HG02588 (cell line): ENCODE results near the gene EYA2.

Source experiments
- ATAC-seq: cut with Tn5 transposase; IDR thresholded peaks from one replicate; pipeline ENCODE4 v1.9.1; 2021; ENCODE audit warnings: mild to moderate bottlenecking, moderate library complexity; ENCODE audit not compliant: unreplicated experiment

Gene EYA2

DNA sequence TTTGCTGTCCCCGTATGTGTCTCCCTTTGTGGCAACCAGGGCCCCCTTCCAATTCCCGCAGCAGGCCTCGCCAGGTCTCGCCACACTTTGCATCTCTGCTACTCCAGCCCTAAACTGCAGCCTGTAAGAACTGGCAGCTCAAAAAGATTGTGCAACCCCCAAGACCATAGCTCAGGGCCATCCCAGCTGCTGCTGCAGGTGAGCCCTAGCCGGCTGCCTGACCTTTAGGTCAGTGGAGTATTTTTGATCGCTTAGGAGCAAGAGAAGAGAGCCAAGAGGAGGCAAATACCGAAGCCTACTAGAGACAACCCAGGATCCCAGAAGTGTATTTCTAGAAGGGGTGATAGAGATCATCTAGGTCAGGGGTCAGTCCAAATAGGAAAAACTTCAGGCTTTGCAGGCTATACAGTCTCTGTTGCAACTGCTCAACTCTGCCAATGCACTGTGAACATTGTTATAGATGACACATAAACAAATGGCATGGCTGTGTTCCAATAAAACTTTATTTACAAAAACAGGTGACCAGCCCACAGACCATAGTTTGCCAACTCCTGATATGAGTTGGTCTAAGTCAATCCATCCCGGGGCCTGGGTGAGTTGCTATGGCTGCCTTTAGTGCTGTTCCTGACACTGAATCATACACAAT is 138.4 kb downstream of the EYA2 start:
- ATAC-seq: no peak

DNA sequence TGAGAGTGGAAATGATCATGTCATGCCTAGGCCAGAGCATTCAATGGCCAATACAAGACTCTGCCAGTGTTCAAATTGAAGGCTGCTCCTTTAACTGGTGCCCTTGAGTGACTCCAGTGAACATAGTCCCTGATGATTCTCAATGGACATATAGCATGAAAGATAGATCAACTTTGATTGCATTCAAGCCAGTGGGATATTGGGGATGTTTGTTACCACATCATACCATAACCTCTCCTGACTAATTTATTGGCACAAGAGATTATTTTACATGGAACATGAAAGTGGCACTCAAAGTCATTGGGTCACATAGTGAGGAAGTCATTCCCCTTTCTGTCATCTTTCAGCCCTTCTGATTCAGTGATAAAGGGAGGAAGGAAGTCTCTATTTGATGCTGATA is 139.0 kb downstream of the EYA2 start:
- ATAC-seq: no peak

DNA sequence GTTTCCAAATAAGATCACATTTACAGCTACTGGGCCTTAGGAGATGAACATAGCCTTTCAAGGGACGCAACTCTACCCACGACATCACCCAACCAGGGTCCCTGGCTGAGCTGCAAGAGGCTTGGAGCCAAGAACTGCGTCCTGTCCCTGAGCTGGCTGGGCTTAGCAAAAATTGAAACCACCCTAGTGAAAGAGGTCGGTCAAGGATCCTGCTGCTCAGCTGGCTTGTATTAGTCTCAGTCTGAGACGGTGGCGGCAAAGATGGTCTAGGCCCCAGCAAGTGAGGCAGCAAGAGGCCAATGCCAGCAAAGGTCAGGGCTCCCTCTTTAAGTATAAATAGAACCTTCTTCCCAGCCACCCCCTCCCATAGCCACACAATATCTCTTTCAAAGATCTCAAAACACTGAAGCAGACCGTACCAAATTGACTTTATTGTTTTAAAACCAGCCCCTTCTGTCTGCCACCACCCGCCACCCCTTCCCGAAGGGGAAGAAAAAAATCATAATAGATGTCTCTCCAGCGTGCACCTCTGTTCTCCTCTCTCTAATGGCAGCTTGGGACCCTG is 140.5 kb downstream of the EYA2 start:
- ATAC-seq: no peak

DNA sequence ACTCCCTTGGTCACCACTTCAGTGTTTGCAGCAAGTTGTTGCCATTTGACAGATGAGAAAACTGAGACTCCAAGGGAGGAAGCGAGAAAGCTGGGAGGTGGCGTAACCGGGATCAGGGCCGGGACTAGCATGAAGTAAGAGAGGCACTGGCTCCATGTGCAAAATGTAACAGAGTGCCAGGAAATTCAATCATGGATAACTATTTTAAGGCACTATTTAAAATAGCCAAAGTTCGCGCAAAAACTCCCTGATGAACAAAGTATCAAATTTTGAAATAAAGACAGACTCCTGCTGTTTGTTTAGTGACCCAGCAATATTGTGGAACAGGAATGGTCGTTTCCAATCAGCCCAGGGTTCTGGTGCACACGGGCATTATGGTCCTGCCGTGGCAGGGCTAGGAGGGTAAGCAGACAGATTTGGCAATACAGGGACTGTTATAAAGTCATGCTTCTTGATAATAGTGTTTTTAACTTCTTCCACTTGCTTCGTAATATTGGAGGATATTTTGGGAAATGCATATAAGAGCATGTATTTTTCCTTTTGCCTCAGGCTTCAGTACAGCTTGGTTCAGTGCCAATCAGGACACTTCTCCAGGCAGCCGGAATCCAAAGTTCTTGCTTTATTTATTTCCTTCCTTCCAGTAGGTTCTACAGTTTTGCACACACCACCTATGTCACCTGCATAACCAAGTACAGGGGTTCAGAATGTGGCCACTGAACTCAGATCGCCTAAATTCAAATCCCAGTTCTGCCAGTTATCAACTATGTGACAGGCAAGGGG is 141.6 kb downstream of the EYA2 start:
- no peak for ATAC-seq

DNA sequence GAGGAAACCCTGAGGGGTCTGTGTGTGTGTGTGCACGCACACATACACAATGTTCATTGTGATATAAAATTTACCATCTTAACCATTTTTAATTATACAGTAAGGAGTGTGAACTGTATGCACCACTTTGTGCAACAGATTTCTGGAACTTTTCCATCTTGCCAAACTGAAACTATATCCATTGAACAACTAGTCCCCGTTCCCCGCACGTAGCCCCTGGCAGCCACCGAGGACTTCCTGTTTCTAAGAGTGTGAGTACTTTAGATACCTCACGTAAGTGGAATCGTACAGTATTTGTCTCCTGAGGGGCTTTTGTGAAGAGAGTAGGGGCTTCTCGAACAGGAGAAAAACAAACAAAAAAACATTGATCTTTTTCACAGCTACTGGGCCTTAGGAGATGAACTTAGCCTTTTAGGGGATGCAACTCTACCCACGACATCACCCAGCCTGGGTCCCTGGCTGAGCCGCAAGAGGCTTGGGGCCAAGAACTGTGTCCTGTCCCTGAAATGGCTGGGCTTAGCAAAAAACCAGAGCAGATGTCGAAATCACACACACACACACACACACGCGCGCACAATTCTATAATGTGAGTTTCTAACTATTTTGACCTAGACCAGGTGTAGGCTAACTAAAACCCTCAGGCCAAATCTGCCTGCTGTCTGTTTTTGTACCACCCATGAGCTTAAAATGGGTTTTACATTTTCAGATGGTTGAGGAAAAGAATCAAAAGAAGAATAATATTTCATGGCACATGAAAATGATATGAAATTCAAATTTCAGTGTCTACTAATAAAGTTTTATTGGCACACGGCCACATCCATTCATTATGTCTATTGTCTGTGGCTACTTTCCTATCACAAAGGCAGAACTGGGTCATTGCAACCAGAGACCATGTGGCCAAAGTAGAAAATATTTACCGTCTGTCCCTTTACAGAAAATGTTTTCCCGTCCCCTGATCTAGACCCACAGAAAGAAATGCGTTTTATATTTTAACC is 144.2 kb downstream of the EYA2 start:
- ATAC-seq: no peak

DNA sequence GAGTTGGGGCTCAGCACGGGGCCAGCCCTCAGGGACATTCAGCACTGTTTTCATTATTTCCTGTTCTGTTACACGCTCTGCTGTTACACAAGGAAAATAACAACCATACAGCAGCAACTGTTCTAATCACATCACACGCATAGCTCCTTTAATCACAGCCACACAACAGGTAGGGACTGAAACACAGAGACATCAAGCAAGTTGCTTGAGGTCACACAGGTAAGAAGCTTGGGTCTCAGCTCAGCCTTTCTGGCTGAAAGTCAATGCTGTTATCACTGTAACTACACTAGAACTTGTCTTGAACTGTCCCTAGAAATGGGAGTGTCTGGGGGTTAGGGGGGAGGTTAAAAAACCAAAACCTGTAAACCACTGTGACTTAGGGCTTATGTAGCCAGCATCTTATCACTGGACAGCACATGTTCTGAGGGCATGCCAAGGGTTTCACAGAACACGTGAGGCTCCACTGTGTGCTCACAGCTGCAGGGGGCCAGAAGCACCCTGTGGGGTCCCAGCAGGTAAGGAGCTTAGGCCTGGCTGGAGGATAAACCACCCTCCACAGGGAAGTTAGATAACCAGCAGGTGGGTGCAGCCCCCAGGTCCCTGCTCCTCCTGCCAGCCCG is 146.0 kb downstream of the EYA2 start:
- ATAC-seq: no peak

DNA sequence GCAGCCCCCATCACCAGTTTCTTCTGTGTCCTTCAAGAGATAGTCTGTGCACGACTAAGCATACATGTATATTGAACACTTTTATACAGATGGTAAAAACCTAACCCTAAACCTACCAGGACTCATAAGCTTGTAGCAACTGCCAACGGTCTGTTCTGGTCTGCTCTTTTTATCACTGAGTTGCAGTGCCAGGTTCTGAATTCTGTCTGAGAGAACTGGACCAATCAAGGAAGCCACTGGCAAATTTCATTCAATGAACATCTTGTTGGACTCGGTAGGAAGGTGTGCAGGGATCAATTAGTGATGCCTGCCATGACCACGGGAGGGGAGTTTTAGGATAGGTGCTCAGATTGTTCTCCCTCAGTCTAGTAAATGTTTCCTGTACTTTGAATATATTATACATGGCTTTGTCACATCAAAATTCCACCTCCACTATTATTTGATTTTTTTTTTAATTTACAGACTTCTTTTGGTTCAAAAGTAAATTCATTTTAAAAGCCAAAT is 146.8 kb downstream of the EYA2 start:
- no peak for ATAC-seq

DNA sequence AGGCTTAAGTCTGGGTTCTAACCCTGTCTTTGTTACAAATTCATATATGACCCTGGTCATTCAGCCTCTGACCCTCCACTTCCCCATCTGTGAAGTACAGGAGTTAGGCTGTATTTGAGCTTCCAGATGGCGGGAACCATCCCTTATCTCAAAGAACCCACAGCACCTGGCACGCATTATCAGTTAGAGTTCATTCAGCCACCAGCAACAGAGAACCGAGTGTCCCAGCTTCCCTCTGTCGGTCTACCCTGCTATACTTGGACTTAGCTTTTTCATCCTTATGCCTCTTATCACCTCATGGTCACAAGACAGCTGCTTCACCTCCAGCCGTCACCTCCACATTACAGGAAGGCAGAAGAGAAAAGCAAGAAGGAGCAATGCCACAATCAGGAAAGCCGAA is 147.8 kb downstream of the EYA2 start:
- ATAC-seq: no peak

DNA sequence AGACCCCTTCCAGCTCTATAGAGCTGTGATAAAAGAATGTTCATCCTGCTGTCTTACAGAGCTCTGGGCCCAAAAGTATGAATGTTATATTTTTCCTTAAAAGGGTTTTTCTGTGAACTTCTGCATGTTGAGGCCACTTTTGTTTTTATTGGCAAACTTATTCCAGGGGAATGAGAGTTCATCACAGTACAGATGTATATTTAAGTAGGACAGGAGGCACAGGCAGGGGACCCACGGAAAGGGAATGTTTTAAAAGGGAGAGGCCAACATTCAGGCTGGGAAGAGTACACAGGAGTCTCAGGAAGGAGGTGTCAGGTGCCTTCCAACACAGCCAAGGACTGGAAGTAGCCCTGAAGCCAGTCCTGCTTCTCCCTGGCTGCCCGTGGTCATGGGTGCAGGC is 148.4 kb downstream of the EYA2 start:
- ATAC-seq: no peak

DNA sequence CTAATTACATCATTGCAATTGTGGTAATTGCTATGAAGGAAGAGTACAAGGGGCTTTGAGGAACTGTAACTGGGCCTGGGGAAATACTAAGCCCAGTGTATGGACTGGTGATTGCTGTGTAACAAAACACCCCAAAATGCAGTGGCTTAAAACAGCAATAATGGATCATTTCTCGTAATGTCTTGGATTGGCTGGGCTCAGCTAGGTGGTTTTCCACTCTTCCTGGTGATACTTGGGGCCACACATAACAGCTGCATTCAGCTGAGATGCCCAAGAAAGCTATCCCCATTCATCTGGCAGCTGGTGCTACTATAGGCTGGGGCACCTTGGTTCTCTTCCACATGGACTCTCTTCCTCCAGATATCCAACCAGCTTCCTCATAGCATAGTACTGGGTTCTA is 150.3 kb downstream of the EYA2 start:
- no peak for ATAC-seq

DNA sequence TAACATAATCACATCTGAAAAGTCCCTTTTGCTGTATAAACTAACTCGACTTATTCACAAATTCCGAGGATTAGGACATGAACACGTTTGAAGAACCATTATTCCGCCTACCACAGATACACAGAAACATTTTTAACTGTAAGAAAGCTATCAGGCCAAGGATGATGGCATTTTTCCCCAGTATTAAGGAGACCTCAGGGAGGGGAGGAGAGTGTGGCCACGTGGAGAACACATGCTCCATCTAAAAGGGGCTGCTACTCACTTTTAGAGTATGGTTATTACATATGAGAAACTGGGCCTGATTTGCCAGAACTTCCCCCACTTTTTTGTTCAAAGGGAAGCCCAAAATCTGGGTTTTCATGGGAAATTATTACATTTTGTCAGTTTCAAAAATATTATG is 153.4 kb downstream of the EYA2 start:
- ATAC-seq: no peak

DNA sequence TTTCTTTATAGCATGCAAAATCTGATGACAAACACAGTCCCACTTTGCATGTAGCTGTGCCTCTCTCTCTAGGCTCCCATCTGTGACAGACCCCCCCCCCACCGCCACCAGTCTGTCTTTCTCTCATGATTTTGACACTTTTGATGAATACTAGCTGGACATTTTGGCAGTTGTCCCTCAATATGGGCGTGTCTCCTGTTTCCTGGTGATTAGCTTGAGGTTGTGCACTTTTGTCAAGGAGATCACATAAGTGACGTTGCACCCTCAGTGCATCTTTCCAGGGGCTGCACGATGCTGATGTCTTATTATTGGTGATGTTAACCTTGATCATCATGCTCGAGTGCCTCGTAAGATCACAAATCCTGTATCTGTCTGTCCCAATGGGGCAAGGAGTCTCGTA is 155.1 kb downstream of the EYA2 start:
- no peak for ATAC-seq

DNA sequence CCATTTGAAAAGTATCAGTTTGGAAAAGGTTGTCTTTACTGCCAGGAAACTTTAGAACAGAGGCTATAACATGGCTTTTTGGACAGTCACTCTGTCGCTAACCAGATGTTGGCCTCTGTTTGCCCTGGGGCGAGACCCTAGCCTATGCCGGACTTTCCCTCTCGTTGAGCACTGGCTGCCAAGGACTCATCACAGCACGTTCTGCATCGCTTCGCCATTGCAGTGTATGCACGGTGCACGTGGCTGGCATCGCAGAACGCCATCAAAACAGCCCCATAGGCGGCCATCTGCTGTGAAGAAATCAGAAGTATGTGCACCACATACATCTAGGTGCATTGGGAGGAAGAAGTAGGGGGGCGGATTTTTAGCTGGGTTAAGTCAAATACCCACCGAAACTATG is 156.4 kb downstream of the EYA2 start:
- no peak for ATAC-seq

DNA sequence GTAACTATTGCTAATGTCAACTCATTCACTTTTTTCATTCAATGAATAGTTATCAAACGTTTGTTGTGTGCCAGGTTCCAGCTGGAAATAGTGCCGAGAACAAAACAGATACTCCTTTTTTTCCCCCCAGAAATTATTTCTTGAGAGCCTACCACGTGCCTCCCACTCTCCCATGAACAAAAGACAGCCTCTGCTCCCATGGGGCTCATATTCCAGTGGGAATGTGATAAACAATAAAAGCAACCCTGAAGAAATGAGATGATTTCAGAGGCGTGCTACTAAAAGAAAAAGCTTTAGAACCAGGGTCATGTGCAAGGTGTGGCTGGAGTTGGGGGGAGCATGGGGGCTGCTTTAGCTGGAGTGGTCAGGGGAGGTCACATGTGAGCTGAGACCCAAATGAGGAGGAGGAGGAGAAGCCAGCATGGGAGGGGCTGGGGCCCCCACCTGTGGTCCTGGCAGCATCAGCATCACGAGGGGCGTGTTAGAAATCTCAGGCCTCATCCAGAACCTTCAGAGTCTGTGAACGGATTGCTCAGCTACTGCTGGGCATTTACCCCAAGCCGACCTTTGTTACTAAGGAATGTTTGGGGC is 157.4 kb downstream of the EYA2 start:
- ATAC-seq: no peak

DNA sequence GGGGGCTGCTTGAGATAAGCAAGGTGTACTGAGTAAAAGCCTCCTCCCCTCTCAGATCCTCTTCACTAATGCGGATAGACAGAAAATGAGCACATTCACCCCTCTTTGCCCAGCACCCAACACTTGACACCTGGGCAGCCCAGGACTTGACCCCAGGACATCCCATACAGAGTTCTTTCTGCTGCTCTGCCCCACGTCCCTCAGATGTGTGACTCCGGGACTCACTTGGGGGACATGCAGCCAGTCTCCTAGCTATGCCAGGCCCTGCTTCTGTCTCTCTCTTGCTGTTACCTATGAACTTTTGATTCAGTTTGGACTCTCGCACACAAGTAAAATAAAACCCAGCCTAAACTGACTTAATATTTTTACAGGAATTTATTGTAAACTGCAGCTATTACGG is 159.9 kb downstream of the EYA2 start:
- no peak for ATAC-seq

DNA sequence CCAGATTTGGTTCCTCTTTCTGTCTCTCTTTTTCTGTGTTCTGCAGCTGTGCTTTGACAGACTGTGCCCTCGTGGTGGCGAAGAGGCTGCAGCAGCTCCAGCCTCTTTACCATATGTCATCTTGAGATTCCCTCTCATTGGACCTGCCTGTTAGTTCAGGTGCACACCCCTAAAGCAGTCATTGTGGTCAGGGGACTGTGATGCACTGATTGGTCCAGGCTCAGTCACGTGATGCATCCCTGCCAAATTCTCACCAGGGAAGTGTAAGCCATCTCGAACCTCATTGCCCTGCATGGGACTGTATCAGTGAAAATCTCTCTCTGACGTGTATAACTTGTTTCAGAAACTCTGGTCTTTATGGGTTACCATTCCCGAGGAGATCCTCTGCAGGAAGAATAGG is 160.3 kb downstream of the EYA2 start:
- ATAC-seq: no peak

DNA sequence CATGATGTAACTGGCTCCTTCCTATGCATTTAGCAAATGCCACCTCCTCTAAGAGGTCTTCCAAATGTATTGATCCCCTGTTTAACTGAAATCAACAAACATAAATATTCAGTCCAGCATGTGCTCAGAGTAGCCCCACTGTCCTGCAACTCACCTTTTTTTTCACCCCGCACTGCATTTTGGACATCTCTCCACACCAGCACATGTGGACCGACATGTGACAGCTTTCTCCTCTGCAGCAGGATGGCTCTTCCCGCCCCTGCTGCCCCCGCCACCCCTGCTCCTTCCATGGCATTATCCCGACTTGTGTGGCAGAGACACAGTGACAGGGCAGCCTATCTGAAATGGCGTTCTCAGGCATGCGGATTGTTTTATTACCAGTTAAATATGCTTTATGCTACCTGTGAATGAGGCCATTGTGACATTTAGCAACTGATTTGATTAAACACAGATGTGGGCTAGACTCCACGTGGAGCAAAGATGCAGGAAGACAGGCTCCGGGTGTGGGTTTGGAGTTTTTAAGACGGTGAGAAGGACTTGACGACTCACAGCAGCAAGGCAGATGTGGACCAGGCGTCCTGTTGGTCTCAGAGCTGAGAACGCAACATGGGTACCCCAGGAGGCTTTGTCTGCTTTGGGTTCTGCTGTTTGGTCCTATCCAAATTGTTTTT is 161.2 kb downstream of the EYA2 start:
- no peak for ATAC-seq

DNA sequence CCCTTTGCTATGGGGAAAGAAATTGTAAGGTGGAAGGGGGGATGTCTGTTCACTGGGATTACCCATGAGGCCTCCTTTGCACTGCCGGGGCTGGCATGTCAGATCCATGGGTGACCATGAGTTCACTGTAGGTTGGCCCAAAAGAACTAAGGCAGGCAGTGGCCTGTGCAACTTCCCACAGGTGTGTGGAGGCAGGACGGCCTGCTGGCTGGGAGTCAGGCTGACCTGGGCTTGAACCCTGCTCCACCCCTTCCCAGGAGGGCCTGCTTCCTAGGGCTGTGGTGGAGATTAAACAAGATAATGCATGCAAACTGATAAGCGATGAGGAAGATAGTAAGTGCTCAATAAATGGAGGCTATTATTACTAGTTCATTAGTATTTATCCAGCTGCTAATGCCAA is 163.0 kb downstream of the EYA2 start:
- no peak for ATAC-seq

DNA sequence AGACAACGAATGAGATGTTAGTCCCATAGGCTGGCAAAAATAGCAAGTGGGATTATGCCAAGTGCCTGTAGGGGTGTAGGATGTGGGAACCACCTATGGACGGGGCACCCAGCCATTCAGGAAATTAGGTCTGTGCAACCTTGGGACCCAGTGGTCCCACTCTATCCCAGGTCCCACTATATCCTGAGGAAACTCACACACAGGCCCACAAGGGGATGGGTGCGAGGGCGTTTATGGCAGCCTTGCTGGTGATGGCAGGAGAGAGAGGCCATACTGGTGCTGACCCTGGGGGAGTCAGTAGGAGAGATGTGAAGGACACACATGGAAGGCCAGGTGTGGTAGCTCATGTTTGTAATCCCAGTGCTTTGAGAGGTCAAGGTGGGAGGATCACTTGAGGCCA is 163.6 kb downstream of the EYA2 start:
- ATAC-seq: no peak

DNA sequence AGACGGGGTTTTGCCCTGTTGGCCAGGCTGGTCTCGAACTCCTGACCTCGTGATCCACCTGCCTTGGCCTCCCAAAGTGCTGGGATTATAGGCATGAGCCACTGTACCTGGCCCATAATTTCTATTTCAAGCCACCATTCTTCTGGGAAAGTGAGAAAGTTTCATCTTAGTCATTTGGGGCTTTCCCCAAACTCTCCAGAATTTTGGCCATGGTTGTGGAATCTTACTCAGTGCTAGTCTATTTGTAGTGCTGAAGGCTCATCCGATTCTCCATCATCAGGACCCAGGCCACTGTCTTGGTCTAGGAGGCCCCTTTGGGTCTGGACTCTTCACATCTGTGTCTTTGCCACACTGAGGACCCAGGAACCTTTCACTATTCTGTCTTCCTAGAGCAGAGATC is 164.9 kb downstream of the EYA2 start:
- ATAC-seq: no peak
